ENCODE data around the gene ADAM22. TPM values are rescaled to one million over a fixed set of nuclear protein-coding genes. Genes with fewer than 3 reads are reported as not detected.

ADAM22 gene
- total and polyA plus RNA-seq, 12 donors: 2.3 to 35.0 (median 17.0) TPM

GRCh38 chr7:88206254-88206653 lies 272.2 kb downstream of the ADAM22 start:
- 91 to 94% (median 92%) methylated on average over 4 of the region's 4 CpGs for WGBS, 4 donors
- H3K36me3 ChIP-seq (replicated peaks in 1 of 2): peaks cover 0 to 70% of the 10 kb centered on the region in 2 donors
- no peak for DNase-seq
- no peak overlapping the region for H3K27ac ChIP-seq
- no peak overlapping the region for H3K4me3 ChIP-seq
- H3K4me1 ChIP-seq (replicated peaks in 1 of 2): peaks cover 0 to 14% of the 10 kb centered on the region in 2 donors
- no peak for TF ChIP-seq CTCF (IDR thresholded peaks at IDR 0.05)
- TF ChIP-seq POLR2A (IDR thresholded peaks at IDR 0.05): no peak
- no peaks in the 10 kb centered on the region for H3K9me3 ChIP-seq (replicated peaks in 1 of 3)
- intact Hi-C loops (cut with DNase I): no loop called here
- H3K27me3 ChIP-seq: no peaks in the 10 kb centered on the region

GRCh38 chr7:88208521-88208920 lies 274.5 kb downstream of the ADAM22 start:
- Histone ChIP-seq H3K9me3 (replicated peaks in 1 of 3) (no peaks in the 10 kb centered on the region), H3K4me1 (replicated peaks in 1 of 2) (no peaks in the 10 kb centered on the region), H3K4me3 (no peak overlapping the region), H3K36me3 (replicated peaks in 1 of 2) (peaks cover 0 to 81% of the 10 kb centered on the region in 2 donors), H3K27ac (no peak overlapping the region), H3K27me3 (no peaks in the 10 kb centered on the region)
- TF ChIP-seq POLR2A (IDR thresholded peaks at IDR 0.05): no peak
- TF ChIP-seq CTCF (IDR thresholded peaks at IDR 0.05): no peak
- WGBS, 4 donors: 93 to 98% (median 96%) methylated on average over 3 of the region's 3 CpGs
- intact Hi-C loops (cut with DNase I): no loop called here
- no peak for DNase-seq

- DNase-seq: no peak
- no peak for TF ChIP-seq CTCF (IDR thresholded peaks at IDR 0.05)
- TF ChIP-seq POLR2A (IDR thresholded peaks at IDR 0.05): no peak
- intact Hi-C loops (cut with DNase I): no loop called here
- WGBS, 4 donors: 86 to 100% (median 93%) methylated on average over 1 of the region's 1 CpG; no CpG with 5 or more reads in 1 of the 4 donors
- no peaks in the 10 kb centered on the region for H3K4me1 ChIP-seq (replicated peaks in 1 of 2)
- H3K4me3 ChIP-seq: no peak overlapping the region
- peaks cover 0 to 70% of the 10 kb centered on the region in 2 donors for H3K36me3 ChIP-seq (replicated peaks in 1 of 2)
- no peaks in the 10 kb centered on the region for H3K27me3 ChIP-seq
- H3K9me3 ChIP-seq (replicated peaks in 1 of 3): no peaks in the 10 kb centered on the region
- no peak overlapping the region for H3K27ac ChIP-seq
Observed at GRCh38 chr7:88212918-88213317, 278.9 kb downstream of the ADAM22 start.

GRCh38 chr7:88214456-88214855 lies 280.4 kb downstream of the ADAM22 start:
- Histone ChIP-seq H3K27me3 (no peaks in the 10 kb centered on the region), H3K27ac (no peak overlapping the region), H3K4me1 (replicated peaks in 1 of 2) (peaks cover 6 to 13% of the 10 kb centered on the region in 2 donors), H3K9me3 (replicated peaks in 1 of 3) (no peaks in the 10 kb centered on the region), H3K36me3 (replicated peaks in 1 of 2) (peaks cover 0 to 55% of the 10 kb centered on the region in 2 donors), H3K4me3 (no peak overlapping the region)
- intact Hi-C loops (cut with DNase I): no loop called here
- WGBS, 4 donors: 89 to 99% (median 96%) methylated on average over 2 of the region's 2 CpGs
- TF ChIP-seq CTCF (IDR thresholded peaks at IDR 0.05): no peak
- TF ChIP-seq POLR2A (IDR thresholded peaks at IDR 0.05): no peak
- no peak for DNase-seq
